Tibial artery (tissue), 4 donors: Measurements from ENCODE around the gene RERE.

Experiments
- DNase-seq, 2 donors: peaks; one replicate each; pipeline ENCODE4 v3.0.0-alpha.2; 2019
- H3K27ac ChIP-seq, 2 donors: fragments of 200-600 bp; sonication (generic) in 1 of 2; 1 replicate in 1 of 2; 2 replicates in 1 of 2; pipeline ENCODE4 v1.5.1; 2018 to 2019; ENCODE audit warnings: mild to moderate bottlenecking in 1 of 2
- H3K27me3 ChIP-seq, 2 donors: fragments of 200-600 bp; sonication (generic) in 1 of 2; one replicate each; pipeline versions ENCODE4 v1.5.1 to v1.6.0; 2016 to 2019
- H3K36me3 ChIP-seq, 3 donors: fragments of 200-600 bp; sonication (generic) in 2 of 3; one replicate each; pipeline ENCODE4 v1.5.1; 2016 to 2019; ENCODE audit warnings: mild to moderate bottlenecking in 2 of 3
- H3K4me1 ChIP-seq, 4 donors: fragments of 200-600 bp; sonication (generic) in 2 of 4; 1 replicate in 3 of 4; 2 replicates in 1 of 4; pipeline ENCODE4 v1.5.1; 2016 to 2019
- H3K4me3 ChIP-seq, 2 donors: fragments of 200-600 bp; sonication (generic) in 1 of 2; 1 replicate in 1 of 2; 2 replicates in 1 of 2; pipeline ENCODE4 v1.5.1; 2018 to 2019; ENCODE audit warnings: mild to moderate bottlenecking in 2 of 2
- H3K9me3 ChIP-seq, 3 donors: fragments of 200-600 bp; sonication (generic) in 1 of 3; one replicate each; pipeline ENCODE4 v1.5.1; 2016 to 2019
- intact Hi-C: fragments of 100-400 bp; cut with DNase I; formaldehyde crosslinking; loops from one replicate; pipeline ENCODE4 v1.15.0; 2023; ENCODE audit warnings: low total_unique reads
- TF ChIP-seq, protein P1 (sequence below), 2 experiments: fragments of 200-600 bp in 1 of 2; fragments of 450-650 bp in 1 of 2; IDR thresholded peaks; one replicate each; pipeline ENCODE4 v1.5.1; 2017 to 2019; ENCODE audit warnings: antibody characterized with exemption in 2 of 2, mild to moderate bottlenecking in 1 of 2, moderate library complexity in 1 of 2

Gene RERE

DNA sequence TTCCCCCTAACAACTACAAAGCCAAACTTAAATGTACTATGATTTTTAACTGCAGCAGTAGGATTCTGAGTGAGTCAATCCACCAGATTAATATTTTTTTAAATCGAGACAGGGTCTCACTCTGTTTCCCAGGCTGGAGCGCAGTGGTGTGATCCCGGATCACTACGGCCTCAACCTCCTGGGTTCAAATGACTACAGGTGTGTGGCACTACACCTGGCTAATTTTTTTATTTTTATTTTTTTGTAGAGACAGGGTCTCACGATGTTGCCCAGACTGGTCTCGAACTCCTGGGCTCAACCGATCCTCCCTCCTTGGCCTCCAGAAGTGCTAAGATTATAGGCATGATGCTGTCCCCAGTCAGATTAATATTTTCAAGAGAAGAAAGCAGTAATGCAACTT, 411.4 kb downstream of the RERE start:
- H3K36me3 ChIP-seq: peaks cover 0 to 27% (median 25%) of the 10 kb centered on the region in 3 donors
- no peaks in the 10 kb centered on the region for H3K9me3 ChIP-seq
- TF ChIP-seq, protein P1, sequence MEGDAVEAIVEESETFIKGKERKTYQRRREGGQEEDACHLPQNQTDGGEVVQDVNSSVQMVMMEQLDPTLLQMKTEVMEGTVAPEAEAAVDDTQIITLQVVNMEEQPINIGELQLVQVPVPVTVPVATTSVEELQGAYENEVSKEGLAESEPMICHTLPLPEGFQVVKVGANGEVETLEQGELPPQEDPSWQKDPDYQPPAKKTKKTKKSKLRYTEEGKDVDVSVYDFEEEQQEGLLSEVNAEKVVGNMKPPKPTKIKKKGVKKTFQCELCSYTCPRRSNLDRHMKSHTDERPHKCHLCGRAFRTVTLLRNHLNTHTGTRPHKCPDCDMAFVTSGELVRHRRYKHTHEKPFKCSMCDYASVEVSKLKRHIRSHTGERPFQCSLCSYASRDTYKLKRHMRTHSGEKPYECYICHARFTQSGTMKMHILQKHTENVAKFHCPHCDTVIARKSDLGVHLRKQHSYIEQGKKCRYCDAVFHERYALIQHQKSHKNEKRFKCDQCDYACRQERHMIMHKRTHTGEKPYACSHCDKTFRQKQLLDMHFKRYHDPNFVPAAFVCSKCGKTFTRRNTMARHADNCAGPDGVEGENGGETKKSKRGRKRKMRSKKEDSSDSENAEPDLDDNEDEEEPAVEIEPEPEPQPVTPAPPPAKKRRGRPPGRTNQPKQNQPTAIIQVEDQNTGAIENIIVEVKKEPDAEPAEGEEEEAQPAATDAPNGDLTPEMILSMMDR (IDR thresholded peaks at IDR 0.05): no peak
- no peak overlapping the region for H3K4me3 ChIP-seq
- H3K27ac ChIP-seq: peak overlapping the region; percentile 69 to 99
- peaks cover 9 to 68% (median 52%) of the 10 kb centered on the region in 4 donors for H3K4me1 ChIP-seq
- intact Hi-C loops: no loop called here
- H3K27me3 ChIP-seq: no peaks in the 10 kb centered on the region
- DNase-seq: no peak

DNA sequence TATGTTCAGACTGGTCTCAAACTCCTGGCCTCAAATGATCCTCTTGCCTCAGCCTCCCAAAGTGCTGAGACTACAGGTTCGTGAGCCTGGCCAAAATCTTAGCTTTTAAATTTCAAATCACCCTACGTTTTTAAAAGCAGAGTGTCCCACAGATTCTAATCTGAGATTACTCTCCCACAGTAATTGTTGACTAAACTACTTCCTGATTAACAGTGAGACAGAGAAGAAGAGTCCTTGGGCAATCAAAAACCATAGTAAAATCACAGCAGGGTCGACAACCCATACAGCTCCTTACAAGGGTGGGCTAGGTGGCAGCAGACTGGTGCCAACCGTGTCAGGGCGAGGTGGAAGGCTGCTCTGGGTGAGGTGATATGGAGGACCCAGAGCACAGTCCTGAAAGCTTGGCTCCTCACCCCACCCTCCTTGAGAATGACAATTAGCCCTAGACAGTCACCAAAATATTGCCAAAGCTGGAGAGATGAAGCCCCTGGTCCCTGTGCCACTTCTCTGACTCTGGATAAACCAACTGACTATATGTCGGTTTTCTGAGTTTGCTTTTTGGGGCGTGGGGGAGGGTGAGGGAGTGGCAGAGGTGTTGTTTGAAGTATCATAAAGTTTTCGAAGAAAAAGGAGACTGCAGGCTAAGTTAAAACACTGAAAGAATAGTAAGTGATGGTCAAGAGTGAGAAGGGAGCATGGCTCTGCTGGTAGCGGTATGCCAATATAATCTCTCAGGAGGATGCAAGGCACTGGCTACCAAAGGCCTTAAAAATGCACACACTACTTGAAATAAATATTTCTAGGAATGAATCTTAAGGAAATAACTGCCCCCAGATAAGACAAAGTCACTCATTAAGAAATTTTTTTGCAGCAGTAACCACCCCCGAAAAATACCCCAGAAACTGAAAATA, 412.7 kb downstream of the RERE start:
- H3K4me3 ChIP-seq: no peak overlapping the region
- H3K4me1 ChIP-seq: peaks cover 9 to 63% (median 41%) of the 10 kb centered on the region in 4 donors
- no peaks in the 10 kb centered on the region for H3K27me3 ChIP-seq
- DNase-seq: no peak
- peak overlapping the region; percentile 1 to 35 for H3K27ac ChIP-seq
- TF ChIP-seq, protein P1 (IDR thresholded peaks at IDR 0.05): no peak
- intact Hi-C loops: no loop called here
- H3K9me3 ChIP-seq: no peaks in the 10 kb centered on the region
- peaks cover 0 to 27% (median 27%) of the 10 kb centered on the region in 3 donors for H3K36me3 ChIP-seq

DNA sequence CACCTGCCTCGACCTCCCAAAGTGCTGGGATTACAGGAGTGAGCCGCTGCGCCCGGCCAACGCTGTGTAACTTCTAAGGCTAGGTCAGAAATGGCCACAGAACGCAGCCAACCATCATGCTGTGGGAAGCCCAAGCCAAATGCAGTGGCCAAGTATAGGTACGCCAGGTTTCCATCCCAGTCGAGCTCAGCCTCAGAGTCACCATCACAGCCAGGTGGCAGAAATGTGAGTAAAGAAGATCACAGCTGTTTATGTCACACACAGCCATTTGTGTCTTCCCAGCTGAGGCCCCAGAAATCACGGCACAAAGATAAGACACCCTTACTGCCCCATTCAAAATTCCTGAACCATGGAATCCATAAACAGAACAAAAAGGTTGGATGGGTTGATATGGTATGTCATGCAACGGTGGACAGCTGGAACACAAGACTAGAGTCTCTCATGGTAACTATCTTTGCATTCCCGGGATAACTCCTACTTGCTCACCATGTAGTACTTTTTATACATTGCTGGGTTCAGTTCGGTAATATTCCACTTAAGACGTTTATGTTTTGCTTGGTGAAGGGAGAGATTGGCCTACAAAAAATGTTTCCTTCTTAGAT, 415.2 kb downstream of the RERE start:
- TF ChIP-seq, protein P1 (IDR thresholded peaks at IDR 0.05): no peak
- Histone ChIP-seq H3K27me3 (no peaks in the 10 kb centered on the region), H3K27ac (no peak overlapping the region), H3K36me3 (peaks cover 0 to 27% (median 27%) of the 10 kb centered on the region in 3 donors), H3K4me1 (peaks cover 6 to 63% (median 35%) of the 10 kb centered on the region in 4 donors), H3K4me3 (no peak overlapping the region), H3K9me3 (no peaks in the 10 kb centered on the region)
- no peak for DNase-seq
- intact Hi-C loops: no loop called here

DNA sequence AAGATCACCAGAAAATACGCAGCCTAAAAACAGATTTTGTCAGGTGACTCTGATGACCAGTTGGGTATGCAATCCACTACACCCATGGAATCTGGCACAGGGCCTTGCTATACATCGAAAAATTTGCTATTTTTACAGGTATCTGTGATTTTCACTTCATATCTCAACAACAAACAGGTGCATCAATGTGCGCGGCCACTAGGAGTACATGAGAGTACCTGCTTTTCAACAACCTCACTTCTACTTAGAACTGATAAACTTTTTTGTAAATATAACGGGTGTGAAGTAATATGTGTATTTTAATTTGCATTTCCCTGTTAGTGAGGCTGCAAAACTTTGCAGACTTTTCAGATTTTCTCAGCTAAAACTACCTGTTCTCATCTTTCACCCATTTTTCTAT, 418.8 kb downstream of the RERE start:
- intact Hi-C loops: no loop called here
- peak overlapping the region; percentile 44 to 71 for H3K27ac ChIP-seq

DNA sequence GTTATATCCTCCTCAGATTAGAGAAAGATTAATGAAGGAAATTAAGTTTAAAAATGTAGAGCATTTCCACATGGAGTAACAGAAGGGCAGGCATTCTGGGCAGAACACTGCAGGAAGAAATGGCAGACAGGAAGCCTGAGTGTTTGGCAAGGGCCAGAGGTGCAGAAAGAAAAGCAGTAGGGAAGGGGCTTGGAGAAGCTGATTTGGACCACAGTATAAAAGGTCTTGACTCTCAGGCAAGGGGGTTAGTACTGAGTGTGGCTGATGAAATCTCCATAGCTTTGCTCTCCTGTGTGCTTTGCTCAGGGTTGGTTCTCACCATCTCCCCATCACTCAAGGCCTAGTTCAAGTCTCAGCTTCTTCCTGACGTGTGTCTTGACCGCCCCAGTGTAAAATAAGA, 419.4 kb downstream of the RERE start:
- no peak for DNase-seq
- TF ChIP-seq, protein P1 (IDR thresholded peaks at IDR 0.05): no peak
- peaks cover 0 to 18% (median 18%) of the 10 kb centered on the region in 3 donors for H3K36me3 ChIP-seq
- intact Hi-C loops: no loop called here
- peaks cover 0 to 79% (median 48%) of the 10 kb centered on the region in 4 donors for H3K4me1 ChIP-seq
- H3K9me3 ChIP-seq: no peaks in the 10 kb centered on the region
- no peak overlapping the region for H3K4me3 ChIP-seq
- no peaks in the 10 kb centered on the region for H3K27me3 ChIP-seq
- peak overlapping the region; percentile 44 to 71 for H3K27ac ChIP-seq

More for the DNA sequence above, 418.8 kb downstream of the RERE start:
- Histone ChIP-seq H3K36me3 (peaks cover 0 to 18% (median 18%) of the 10 kb centered on the region in 3 donors), H3K27me3 (no peaks in the 10 kb centered on the region), H3K9me3 (no peaks in the 10 kb centered on the region), H3K4me1 (peaks cover 0 to 75% (median 48%) of the 10 kb centered on the region in 4 donors), H3K4me3 (no peak overlapping the region)
- DNase-seq: no peak
- TF ChIP-seq, protein P1 (IDR thresholded peaks at IDR 0.05): peak in 1 of 2 experiments; percentile 18
